GDM1 (cell line): Measurements from ENCODE around the gene RBM45.

ENCODE experiments used
- DNase-seq: peaks from one replicate; lab custom pipeline; 2025; lab: John Stamatoyannopoulos, UW

The RBM45 gene

DNA sequence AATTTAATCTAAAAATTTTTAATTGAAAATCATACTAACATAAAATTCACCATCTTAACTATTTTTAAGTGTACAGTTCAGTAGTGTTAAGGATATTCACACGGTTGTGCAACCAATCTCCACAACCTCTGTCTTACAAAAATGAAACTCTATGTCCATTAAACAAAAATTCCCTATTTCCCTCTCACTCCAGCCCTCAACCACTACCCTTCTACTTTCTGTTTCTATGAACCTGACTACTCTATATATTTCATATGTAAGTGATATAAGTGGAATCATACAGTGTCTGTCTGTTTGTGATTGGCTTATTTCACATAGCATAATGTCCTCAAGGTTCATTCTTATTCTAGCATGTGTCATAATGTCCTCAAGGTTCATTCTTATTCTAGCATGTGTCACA is 47.7 kb downstream of the RBM45 start:
- DNase-seq, result no peak

DNA sequence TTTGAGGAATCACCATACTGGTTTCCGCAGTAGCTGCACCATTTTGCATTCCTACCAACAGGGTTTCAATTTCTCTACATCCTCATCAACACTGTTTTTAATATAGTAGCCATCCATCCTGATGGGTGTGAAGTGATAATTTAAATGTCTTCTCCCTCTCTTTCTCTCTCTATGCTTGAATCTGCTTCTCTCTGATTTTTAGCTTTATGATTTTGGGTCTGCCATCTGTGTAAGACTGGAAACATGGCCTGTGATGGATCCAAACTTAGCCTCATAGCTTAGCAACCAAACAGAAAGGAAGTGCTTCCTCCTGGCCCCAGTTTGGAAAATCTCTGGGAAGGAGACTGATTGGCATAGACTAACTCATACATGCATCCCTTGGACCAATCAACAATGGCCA is 48.4 kb downstream of the RBM45 start:
- no peak for DNase-seq

DNA sequence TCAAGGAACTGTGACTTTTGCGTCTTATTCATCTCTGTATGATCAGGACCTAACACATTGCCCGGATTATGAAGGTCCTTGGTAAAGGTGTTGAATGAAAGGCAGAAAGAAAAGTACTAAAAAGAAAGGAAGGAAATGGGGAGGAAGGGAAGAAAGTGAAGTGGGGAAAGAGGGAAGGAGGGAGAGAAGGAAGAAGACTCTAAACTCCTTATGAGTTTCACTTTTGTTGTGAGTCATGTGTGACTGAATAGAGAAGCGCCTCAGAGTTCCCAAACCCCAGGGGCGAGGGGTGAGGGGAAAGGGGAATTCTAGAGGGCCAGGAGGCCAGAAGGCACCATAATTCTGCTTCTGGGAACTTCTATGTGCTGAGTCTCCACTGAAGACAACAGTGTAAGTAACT is 51.2 kb downstream of the RBM45 start:
- no peak for DNase-seq

DNA sequence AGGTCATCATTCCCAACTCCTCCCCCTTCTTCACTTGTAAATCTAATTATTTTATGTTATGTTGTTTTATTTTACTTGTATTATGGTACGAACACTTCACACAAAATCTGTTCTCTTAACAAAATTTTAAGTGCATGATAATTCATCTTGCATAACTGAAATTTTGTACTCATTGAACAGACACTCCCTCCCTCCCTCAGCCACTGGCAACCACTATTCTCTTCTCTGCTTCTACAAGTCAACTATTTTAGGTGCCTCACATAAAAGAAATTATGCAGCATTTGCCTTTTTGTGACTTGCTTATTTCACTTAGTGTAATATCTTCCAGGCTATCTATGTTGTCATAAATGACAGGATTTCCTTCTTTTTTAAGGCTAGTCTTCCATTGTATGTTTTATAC is 51.7 kb downstream of the RBM45 start:
- DNase-seq, result no peak

DNA sequence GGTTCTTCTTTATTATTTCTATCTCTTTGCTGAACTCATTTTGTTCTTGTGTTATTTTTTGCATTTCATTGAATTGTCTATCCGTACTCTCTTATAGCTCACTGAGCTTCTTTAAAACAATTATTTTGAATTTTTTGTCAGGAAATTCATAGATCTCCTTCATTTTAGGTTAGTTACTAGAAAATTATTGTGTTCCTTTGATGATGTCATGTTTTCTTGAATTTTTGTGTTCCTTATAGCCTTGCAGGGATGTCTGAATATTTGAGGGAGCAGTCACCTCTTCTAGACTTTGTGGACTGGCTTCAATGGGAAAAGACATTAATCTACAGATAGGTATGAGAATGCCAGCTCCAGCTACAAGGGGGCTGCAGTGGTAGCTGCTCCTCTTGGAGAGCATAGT is 61.4 kb downstream of the RBM45 start:
- no peak for DNase-seq

DNA sequence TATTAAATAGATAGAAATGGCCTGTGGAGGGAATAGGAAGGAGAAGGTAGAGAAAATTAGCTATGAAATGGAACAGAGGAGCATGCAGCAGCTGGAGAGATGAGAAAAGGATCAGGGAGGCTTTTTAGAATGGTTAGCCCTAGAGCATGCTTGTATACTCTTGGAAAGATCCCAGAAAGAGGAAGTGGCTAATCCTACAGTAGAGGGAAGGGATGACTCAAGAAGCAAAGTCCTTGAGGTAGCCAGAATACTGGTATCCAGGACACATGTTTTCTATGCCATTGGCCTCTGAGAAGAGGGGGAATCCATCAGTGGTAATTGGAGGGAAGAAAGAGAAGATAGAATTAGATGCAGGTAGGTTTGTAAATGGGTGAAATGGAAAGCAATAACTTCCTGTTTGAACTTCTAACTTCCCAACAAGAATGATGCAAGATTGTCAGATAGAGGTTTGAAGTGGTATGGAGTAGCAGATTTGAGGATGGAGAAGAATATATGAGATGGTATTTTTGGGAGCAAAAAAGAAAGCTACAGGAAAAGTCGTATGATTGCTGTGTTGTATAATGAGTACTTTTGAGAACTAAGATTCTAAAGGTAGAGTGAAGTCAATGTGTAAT is 64.9 kb downstream of the RBM45 start:
- no peak for DNase-seq
